Stimulated activated CD8-positive, alpha-beta memory T cell treated with anti-CD3 and anti-CD28 coated beads, Interleukin-7, amount 100 ng/mL, for 48 hours (primary cell): ENCODE results near the gene FAM50B.

Experiments
- DNase-seq, 2 donors: peaks; one replicate each; pipeline ENCODE4 v3.0.0-alpha.2; 2020; ENCODE audit warnings: low read depth in 1 of 2; ENCODE audit errors: extremely low read depth in 1 of 2

The FAM50B gene

GRCh38 chr6:3819161-3820110 is 29.7 kb upstream of the FAM50B start:
- no peak for DNase-seq

GRCh38 chr6:3820563-3820962 is 28.6 kb upstream of the FAM50B start:
- no peak for DNase-seq

GRCh38 chr6:3822747-3823445 is 26.3 kb upstream of the FAM50B start:
- no peak for DNase-seq

GRCh38 chr6:3823671-3824070 is 25.5 kb upstream of the FAM50B start:
- DNase-seq: no peak

- DNase-seq: no peak
Measured at GRCh38 chr6:3825331-3825831, 23.8 kb upstream of the FAM50B start.

GRCh38 chr6:3825851-3826581 is 23.2 kb upstream of the FAM50B start:
- DNase-seq: no peak

GRCh38 chr6:3829285-3829684 is 19.9 kb upstream of the FAM50B start:
- no peak for DNase-seq

- DNase-seq: no peak
Measured at GRCh38 chr6:3830806-3831205, 18.4 kb upstream of the FAM50B start.

- no peak for DNase-seq
Measured at GRCh38 chr6:3831761-3832530, 17.2 kb upstream of the FAM50B start.

GRCh38 chr6:3835055-3835731 is 14.0 kb upstream of the FAM50B start:
- DNase-seq: no peak

GRCh38 chr6:3835785-3836184 is 13.4 kb upstream of the FAM50B start:
- no peak for DNase-seq

- DNase-seq: no peak
Measured at GRCh38 chr6:3836566-3836965, 12.6 kb upstream of the FAM50B start.

GRCh38 chr6:3837781-3838180 is 11.4 kb upstream of the FAM50B start:
- no peak for DNase-seq

- DNase-seq: no peak
Measured at GRCh38 chr6:3838992-3839867, 9.9 kb upstream of the FAM50B start.

- no peak for DNase-seq
Measured at GRCh38 chr6:3841066-3841454, 8.1 kb upstream of the FAM50B start.

- no peak for DNase-seq
Measured at GRCh38 chr6:3841711-3842565, 7.2 kb upstream of the FAM50B start.

GRCh38 chr6:3843379-3844096 is 5.6 kb upstream of the FAM50B start:
- no peak for DNase-seq
